ENCODE measurements around the gene ZNF213. TPM values are rescaled to one million over a fixed set of nuclear protein-coding genes. Genes with fewer than 3 reads are reported as not detected.

ZNF213 gene, protein sequence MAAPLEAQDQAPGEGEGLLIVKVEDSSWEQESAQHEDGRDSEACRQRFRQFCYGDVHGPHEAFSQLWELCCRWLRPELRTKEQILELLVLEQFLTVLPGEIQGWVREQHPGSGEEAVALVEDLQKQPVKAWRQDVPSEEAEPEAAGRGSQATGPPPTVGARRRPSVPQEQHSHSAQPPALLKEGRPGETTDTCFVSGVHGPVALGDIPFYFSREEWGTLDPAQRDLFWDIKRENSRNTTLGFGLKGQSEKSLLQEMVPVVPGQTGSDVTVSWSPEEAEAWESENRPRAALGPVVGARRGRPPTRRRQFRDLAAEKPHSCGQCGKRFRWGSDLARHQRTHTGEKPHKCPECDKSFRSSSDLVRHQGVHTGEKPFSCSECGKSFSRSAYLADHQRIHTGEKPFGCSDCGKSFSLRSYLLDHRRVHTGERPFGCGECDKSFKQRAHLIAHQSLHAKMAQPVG
- 10 to 100 TPM; 10.8 to 12.1 TPM for total RNA-seq

DNA sequence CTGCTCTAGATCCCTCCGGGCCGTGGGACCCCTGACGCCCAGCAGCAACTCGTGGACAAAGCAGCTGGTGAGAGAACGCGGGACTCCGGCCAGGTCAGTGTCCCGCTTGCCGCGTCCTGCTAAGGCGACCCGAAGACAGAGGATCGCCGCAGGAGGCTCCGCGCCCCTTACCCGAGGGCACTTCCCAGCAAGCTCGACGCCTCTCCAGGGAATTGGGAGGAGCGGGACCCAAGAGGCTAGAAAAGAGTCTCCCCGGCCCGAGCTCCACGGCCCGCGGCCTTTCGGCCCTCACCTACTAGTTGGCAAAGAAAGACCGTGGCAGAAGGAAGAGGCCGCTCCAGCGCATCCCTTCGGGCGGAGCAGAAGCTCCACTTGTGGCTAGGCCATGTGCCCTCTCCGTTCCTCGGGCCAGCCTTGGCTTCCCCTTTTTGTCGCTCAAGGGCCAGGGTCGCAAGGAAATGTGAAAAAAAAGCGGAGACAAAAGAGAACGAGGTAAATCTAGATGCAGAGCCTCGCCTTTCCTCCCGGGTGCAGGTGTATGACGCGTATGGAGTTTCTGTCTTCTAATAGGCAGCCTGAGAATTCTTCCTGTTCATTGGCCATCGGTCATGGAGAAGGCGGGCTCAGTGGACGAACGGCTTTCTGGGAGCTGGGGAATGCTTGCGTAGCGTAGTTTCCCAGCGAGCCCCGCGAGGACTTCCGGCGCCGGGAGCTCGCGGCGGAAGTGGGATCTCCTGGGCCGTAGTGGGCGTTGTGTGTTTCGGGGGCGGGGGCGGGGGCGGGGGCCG, at the start of gene ZNF213:
ZNF213 (plus strand) TSS at position 692 of the 788 bp plus-strand sequence. CDS start 2,252 bp downstream, outside the sequence.
- DNase-seq (peak; percentile 97), ATAC-seq (peak; percentile 96)
- peaks cover 23% of the 10 kb centered on the region for H3K36me3 Mint-ChIP-seq (ENCODE audit: low read depth)
- peak within 1 kb of the TSS; percentile 96 for H3K27ac Mint-ChIP-seq
- H3K4me3 Mint-ChIP-seq: peak within 1 kb of the TSS; percentile 92
- ChIA-PET CTCF (interaction anchor here (0.9 to 11.8 kb wide), 21 partner anchors 9 to 326 kb away, joined by 3 to 354 read pairs (median 4); partner anchors contain the start of genes IL32 and ZSCAN10), POLR2A (interaction anchor here (0.6 to 2.4 kb wide), 19 partner anchors 9 to 148 kb away, joined by 3 to 16 read pairs (median 4); partner anchors contain the start of genes IL32, OR1F1 and ZNF263)
- H3K4me1 Mint-ChIP-seq (ENCODE audit: low read depth): peaks cover 41% of the 10 kb centered on the region
- no peaks in the 10 kb centered on the region for H3K9me3 Mint-ChIP-seq (ENCODE audit: insufficient read depth)
- H3K27me3 Mint-ChIP-seq (ENCODE audit: low read depth): no peaks in the 10 kb centered on the region

DNA sequence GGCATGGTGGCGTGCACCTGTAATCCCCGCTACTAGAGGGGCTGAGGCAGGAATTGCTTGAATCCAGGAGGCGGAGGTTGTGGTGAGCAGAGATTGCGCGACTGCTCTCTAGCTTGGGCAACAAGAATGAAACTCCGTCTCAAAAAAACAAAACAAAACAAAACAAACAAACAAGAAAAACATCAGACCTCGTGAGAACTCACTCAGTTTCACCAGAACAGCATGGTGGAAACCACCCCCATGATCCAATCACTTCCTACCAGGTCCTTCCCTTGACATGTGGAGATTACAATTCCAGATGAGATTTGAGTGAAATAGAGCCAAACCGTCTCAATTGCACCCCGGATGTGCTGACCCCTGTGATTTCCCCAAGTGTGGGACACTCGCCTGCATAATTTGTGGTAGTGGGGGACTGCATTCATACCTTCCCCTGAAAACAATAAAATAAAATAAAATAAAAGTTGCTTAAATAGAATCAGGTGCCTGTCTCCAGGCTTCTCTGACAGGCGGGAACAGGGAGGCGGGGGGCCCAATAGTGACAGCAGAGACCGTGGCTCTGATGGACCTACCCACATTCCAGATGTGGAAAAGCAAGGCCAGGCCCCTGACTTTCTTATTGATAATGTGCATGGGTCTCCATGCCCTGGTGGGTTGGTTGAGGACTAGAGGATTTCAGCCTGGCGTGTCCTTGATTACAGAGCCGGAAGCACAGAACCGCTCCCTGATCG, 48.8 kb upstream of the ZNF213 start:
- H3K4me1 Mint-ChIP-seq (ENCODE audit: low read depth): peaks cover 50% of the 10 kb centered on the region
- no peak overlapping the region for H3K4me3 Mint-ChIP-seq
- ChIA-PET POLR2A (no interaction called here), CTCF (no interaction called here)
- no peaks in the 10 kb centered on the region for H3K27me3 Mint-ChIP-seq (ENCODE audit: low read depth)
- no peaks in the 10 kb centered on the region for H3K9me3 Mint-ChIP-seq (ENCODE audit: insufficient read depth)
- H3K36me3 Mint-ChIP-seq (ENCODE audit: low read depth): peaks cover 2% of the 10 kb centered on the region
- ATAC-seq: no peak
- DNase-seq: no peak
- peak overlapping the region; percentile 52 for H3K27ac Mint-ChIP-seq

DNA sequence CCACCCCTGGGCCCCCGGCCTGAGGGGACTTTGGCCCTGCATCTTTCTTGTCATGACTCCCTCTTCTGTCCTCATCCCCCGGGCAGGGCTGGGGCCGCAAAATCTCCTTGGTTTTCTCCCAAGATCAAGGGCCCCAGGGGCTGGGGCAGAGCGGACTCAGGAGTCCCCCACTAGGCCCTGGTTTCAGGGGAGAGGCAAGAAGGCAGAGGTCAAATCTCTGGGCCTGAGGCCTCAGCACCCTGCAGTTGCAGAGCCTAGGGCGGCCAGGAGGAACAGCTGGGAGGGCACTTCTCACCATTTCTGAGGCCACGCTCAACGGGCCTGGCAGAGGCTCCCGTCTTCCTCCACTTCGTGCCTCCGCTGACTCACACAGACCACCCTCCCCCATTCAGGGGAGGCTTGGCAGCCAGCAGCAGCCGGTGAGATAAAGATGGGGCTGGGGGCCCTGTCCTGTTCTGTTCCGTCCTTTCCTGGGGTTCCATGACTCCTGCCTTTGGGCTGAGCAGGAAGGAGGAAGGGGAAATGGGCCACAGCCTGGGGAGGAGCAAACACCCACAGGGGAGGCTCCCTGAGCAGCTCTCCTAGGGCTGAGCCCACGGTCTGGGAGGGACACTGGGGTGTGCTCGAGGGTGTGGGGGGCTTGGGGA, 48.1 kb upstream of the ZNF213 start:
- DNase-seq (no peak), ATAC-seq (no peak)
- no peaks in the 10 kb centered on the region for H3K9me3 Mint-ChIP-seq (ENCODE audit: insufficient read depth)
- H3K4me3 Mint-ChIP-seq: no peak overlapping the region
- no peaks in the 10 kb centered on the region for H3K27me3 Mint-ChIP-seq (ENCODE audit: low read depth)
- POLR2A ChIA-PET: interaction anchor here (1.2 kb wide), 1 partner anchor 9 kb away, joined by 5 read pairs; no protein-coding TSS in a partner anchor
- H3K36me3 Mint-ChIP-seq (ENCODE audit: low read depth): no peaks in the 10 kb centered on the region
- H3K27ac Mint-ChIP-seq: peak overlapping the region; percentile 55
- CTCF ChIA-PET: interaction anchor here (0.9 to 3.2 kb wide), 7 partner anchors 9 to 58 kb away, joined by 3 to 21 read pairs (median 5); no protein-coding TSS in a partner anchor
- H3K4me1 Mint-ChIP-seq (ENCODE audit: low read depth): peaks cover 54% of the 10 kb centered on the region

DNA sequence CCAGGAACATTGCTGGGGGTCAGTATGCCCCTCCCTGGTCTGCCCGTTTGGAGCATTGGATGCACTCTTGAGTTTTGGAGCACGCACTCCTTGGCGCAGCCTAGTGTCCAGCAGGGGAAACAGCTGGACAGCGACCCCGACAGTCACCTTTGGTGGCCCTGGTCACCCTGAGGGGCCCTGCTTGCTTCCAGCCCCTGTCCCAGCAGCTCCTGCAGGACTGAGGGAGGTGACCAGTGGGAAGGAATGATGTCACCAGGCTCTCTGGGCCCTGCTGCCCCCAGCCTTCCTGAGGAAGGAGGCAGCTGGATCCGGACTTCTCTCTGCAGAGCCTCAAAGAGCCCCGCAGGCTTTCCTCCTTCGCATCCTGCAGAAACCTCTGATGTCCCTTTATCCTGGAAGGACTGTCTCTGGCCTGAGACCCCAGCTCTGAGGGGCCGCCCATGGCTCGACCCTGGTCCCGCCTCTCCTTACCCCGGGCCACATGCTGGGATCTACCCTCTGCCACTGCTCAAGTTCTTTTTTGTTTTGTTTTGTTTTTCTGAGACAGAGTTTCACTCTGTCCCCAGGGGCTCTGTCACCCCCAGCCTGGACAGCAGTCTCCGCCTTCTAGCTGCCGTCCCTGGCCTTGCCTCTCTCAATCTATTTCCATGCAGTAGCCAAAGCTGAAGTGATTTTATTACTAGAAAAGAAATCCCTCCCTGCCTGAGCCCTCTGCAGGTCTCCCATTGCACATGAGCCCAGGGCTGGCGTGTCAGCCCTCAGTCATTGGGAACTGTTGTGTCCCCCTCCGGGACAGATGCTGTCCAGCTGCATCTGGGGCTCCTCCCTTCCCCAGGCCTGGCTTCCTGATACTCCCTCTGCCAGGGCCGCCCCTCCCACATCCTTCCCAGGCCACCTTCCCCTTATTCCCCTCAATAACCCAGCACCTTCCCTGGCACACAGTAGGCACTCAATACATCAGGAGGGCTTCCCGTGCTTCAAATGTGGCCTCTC, 47.3 kb upstream of the ZNF213 start:
- ATAC-seq (peak; percentile 30), DNase-seq (no peak)
- Mint-ChIP-seq H3K4me3 (no peak overlapping the region), H3K27ac (peak overlapping the region; percentile 55), H3K27me3 (ENCODE audit: low read depth) (no peaks in the 10 kb centered on the region), H3K9me3 (ENCODE audit: insufficient read depth) (no peaks in the 10 kb centered on the region), H3K36me3 (ENCODE audit: low read depth) (no peaks in the 10 kb centered on the region), H3K4me1 (ENCODE audit: low read depth) (peaks cover 57% of the 10 kb centered on the region)
- POLR2A ChIA-PET: interaction anchor here (1.2 to 1.3 kb wide), 2 partner anchors 10 to 42 kb away, joined by 3 to 5 read pairs; no protein-coding TSS in a partner anchor
- CTCF ChIA-PET: interaction anchor here (0.8 to 3.2 kb wide), 8 partner anchors 10 to 59 kb away, joined by 3 to 21 read pairs (median 5); no protein-coding TSS in a partner anchor

DNA sequence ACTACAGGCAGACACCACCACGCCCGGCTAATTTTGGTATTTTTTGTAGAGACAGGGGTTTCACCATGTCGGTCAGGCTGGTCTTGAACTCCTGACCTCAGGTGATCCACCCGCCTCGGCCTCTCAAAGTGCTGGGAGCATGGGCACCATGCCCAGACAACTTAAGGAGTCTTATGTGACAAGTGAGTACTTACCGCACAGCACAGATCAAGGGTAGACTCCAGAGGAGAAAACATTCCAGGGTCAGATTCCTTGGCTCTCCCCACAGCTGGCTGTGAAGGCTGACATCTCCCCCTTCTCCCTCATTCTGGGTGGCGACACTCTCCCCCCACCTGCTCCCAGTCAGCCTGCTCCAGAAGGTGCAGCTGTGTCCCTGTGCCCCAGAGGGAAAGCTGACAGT, 46.4 kb upstream of the ZNF213 start:
- no peak overlapping the region for H3K4me3 Mint-ChIP-seq
- no peak for ATAC-seq
- ChIA-PET CTCF (interaction anchor here (1.5 to 3.2 kb wide), 2 partner anchors 11 to 41 kb away, joined by 4 to 21 read pairs; no protein-coding TSS in a partner anchor), POLR2A (interaction anchor here (1.3 kb wide), 1 partner anchor 41 kb away, joined by 3 read pairs; no protein-coding TSS in a partner anchor)
- H3K27me3 Mint-ChIP-seq (ENCODE audit: low read depth): no peaks in the 10 kb centered on the region
- H3K9me3 Mint-ChIP-seq (ENCODE audit: insufficient read depth): no peaks in the 10 kb centered on the region
- H3K36me3 Mint-ChIP-seq (ENCODE audit: low read depth): no peaks in the 10 kb centered on the region
- H3K4me1 Mint-ChIP-seq (ENCODE audit: low read depth): peaks cover 62% of the 10 kb centered on the region
- DNase-seq: no peak
- H3K27ac Mint-ChIP-seq: no peak overlapping the region

DNA sequence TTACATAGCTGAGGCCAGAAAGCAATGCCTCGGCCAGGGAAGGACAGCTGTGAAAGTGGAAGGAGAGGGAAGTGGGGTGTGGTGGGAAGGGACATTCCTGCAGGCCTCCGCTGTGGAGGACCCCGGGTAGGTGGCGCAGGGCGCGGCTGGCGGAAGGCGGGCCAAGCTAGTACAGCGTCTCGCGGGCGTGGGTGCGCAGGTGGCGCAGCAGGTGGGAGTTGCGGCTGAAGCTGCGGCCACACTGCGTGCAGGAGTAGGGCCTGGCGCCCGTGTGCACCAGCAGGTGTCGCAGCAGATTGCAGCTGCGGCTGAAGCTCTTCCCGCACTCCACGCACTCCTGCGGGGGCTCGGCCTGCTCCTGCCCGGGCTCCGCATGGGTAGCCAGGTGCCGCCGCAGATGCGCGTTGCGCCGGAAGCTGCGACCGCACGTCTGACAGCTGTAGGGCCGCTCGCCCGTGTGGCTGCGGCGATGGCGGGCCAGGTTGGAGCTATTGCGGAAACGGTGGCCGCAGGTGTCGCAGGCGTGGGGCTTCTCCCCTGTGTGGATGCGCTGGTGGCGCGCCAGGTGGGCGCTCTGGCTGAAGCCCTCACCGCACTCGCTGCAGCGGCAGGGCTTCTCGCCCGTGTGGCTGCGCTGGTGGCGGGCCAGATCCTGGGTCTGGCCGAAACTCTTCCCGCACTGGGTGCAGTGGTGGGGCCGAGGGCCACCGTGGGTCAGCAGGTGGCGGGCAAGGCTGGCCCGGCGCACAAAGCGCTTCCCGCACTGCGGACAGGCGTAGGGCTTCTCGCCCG, 45.7 kb upstream of the ZNF213 start:
- H3K27ac Mint-ChIP-seq: no peak overlapping the region
- no peak for DNase-seq
- H3K9me3 Mint-ChIP-seq (ENCODE audit: insufficient read depth): no peaks in the 10 kb centered on the region
- no peak for ATAC-seq
- peaks cover 60% of the 10 kb centered on the region for H3K4me1 Mint-ChIP-seq (ENCODE audit: low read depth)
- no peaks in the 10 kb centered on the region for H3K36me3 Mint-ChIP-seq (ENCODE audit: low read depth)
- no peaks in the 10 kb centered on the region for H3K27me3 Mint-ChIP-seq (ENCODE audit: low read depth)
- ChIA-PET CTCF (interaction anchor here (1.5 to 3.2 kb wide), 2 partner anchors 12 to 40 kb away, joined by 4 to 21 read pairs; no protein-coding TSS in a partner anchor), POLR2A (interaction anchor here (1.0 to 1.3 kb wide), 2 partner anchors 14 to 40 kb away, joined by 3 to 4 read pairs; no protein-coding TSS in a partner anchor)
- H3K4me3 Mint-ChIP-seq: no peak overlapping the region

DNA sequence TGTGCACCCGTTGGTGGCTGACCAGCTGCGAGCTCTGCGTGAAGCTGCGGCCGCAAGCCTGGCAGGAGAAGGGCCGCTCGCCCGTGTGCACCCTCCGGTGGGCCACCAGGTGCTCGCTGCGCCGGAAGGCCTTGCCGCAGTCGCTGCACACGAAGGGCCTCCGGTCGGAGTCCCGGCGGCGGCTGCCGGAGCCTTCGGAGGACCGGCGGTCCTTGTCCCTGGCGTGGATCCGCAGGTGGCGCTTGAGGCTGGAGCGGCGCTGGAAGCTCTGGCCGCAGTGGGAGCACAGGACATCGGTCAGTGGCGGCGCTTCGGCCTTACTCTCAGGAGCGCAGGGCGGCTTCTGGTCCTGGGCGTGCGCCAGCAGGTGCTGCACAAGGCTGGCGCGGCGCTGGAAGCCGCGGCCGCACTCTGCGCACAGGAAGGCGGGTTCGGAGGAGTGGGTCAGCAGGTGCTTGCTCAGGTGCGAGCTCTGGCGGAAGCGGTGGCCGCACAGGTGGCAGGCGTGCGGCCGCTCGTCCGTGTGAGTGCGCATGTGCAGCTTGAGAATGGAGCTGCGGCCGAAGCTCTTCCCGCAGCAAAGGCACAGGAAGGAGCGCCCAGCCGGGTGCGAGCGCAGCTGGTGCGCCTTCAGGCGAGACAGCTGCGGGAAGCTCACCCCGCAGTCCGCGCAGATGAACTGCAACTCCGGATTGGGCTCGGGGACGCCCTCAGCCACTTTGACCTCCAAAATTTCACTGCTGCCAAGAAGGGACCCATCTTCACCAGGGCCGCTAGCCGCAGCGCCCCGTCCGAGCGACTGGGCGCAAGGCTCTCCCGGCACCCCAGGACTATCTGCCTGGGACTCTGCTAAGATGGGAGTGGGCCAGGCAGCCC, 44.9 kb upstream of the ZNF213 start:
- CTCF ChIA-PET: interaction anchor here (1.5 to 4.5 kb wide), 5 partner anchors 13 to 40 kb away, joined by 4 to 32 read pairs (median 17); no protein-coding TSS in a partner anchor

DNA sequence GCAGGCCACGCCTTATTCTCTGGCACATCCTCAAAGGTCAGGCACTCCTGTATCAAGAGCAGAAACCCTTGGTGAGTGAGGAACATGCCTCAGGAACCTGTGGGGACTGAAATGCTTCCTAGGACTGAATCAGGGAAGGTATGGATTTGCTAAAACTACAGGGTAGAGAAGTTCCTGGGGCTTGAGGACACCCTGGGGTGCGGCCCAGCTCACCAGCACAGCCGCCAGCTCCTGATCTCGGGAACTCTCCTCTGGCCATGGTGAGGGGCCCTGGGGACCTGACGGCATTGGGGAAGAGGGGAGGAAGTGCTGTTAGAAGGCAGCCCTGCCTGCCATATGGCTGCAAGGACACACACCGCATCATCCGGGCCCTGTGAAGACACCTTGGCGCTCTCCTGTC, 43.3 kb upstream of the ZNF213 start:
- DNase-seq (no peak), ATAC-seq (no peak)
- Mint-ChIP-seq H3K36me3 (ENCODE audit: low read depth) (no peaks in the 10 kb centered on the region), H3K27ac (peak overlapping the region; percentile 72), H3K27me3 (ENCODE audit: low read depth) (no peaks in the 10 kb centered on the region), H3K9me3 (ENCODE audit: insufficient read depth) (no peaks in the 10 kb centered on the region), H3K4me3 (no peak overlapping the region), H3K4me1 (ENCODE audit: low read depth) (peaks cover 64% of the 10 kb centered on the region)
- ChIA-PET POLR2A (no interaction called here), CTCF (interaction anchor here (1.0 to 4.5 kb wide), 7 partner anchors 9 to 60 kb away, joined by 3 to 32 read pairs (median 3); no protein-coding TSS in a partner anchor)

More for the DNA sequence above, 44.9 kb upstream of the ZNF213 start:
- ATAC-seq: no peak
- Mint-ChIP-seq H3K9me3 (ENCODE audit: insufficient read depth) (no peaks in the 10 kb centered on the region), H3K27ac (no peak overlapping the region), H3K36me3 (ENCODE audit: low read depth) (no peaks in the 10 kb centered on the region), H3K27me3 (ENCODE audit: low read depth) (no peaks in the 10 kb centered on the region), H3K4me3 (no peak overlapping the region), H3K4me1 (ENCODE audit: low read depth) (peaks cover 60% of the 10 kb centered on the region)
- POLR2A ChIA-PET: interaction anchor here (1.0 kb wide), 1 partner anchor 15 kb away, joined by 4 read pairs; no protein-coding TSS in a partner anchor
- no peak for DNase-seq

Measured in activated CD8-positive, alpha-beta T cell treated with anti-CD3 and anti-CD28 coated beads, Interleukin-2, amount 10 ng/mL, durations not matched to agents 7 days and 5 days (primary cell).